BE2C (cell line): Measurements from ENCODE around the gene TMEFF2.

Source experiments
- DNase-seq: peaks from one replicate; pipeline ENCODE4 v3.0.0-alpha.2; 2020
- H3K27me3 ChIP-seq: fragments of 250-450 bp; sonication (Bioruptor Pico); 2 replicates; pipeline ENCODE4 v1.5.1; 2020; ENCODE audit warnings: mild to moderate bottlenecking
- H3K36me3 ChIP-seq: fragments of 250-450 bp; sonication (Bioruptor Pico); 2 replicates; pipeline ENCODE4 v1.5.1; 2020; ENCODE audit warnings: mild to moderate bottlenecking
- H3K4me1 ChIP-seq: fragments of 250-450 bp; sonication (Bioruptor Pico); 2 replicates; pipeline ENCODE4 v1.5.1; 2020
- H3K4me3 ChIP-seq: 2 replicates; pipeline ENCODE4 v1.5.1; 2011; ENCODE audit warnings: low read depth, low read length
- H3K9me3 ChIP-seq: fragments of 250-450 bp; sonication (Bioruptor Pico); 2 replicates; pipeline ENCODE4 v1.5.1; 2020
- CTCF ChIP-seq: IDR thresholded peaks from 2 replicates; pipeline ENCODE4 v1.5.1; 2012; ENCODE audit warnings: mild to moderate bottlenecking, low read depth, low read length

TMEFF2 gene

GRCh38 chr2:192218970-192219369, 24.2 kb upstream of the TMEFF2 start:
- Histone ChIP-seq H3K36me3 (no peaks in the 10 kb centered on the region), H3K4me3 (no peak overlapping the region), H3K4me1 (no peaks in the 10 kb centered on the region), H3K9me3 (no peaks in the 10 kb centered on the region), H3K27me3 (no peaks in the 10 kb centered on the region)
- DNase-seq, result no peak
- TF ChIP-seq CTCF, result no peak

GRCh38 chr2:192218377-192218776, 23.6 kb upstream of the TMEFF2 start:
- no peaks in the 10 kb centered on the region for H3K9me3 ChIP-seq
- no peaks in the 10 kb centered on the region for H3K27me3 ChIP-seq
- H3K36me3 ChIP-seq, result no peaks in the 10 kb centered on the region
- no peak overlapping the region for H3K4me3 ChIP-seq
- no peak for DNase-seq
- no peak for TF ChIP-seq CTCF
- H3K4me1 ChIP-seq, result no peaks in the 10 kb centered on the region

GRCh38 chr2:192216336-192216735, 21.6 kb upstream of the TMEFF2 start:
- H3K9me3 ChIP-seq, result no peaks in the 10 kb centered on the region
- no peaks in the 10 kb centered on the region for H3K27me3 ChIP-seq
- no peaks in the 10 kb centered on the region for H3K36me3 ChIP-seq
- TF ChIP-seq CTCF, result no peak
- no peaks in the 10 kb centered on the region for H3K4me1 ChIP-seq
- H3K4me3 ChIP-seq, result no peak overlapping the region
- no peak for DNase-seq

GRCh38 chr2:192215096-192215877, 20.6 kb upstream of the TMEFF2 start:
- Histone ChIP-seq H3K9me3 (no peaks in the 10 kb centered on the region), H3K4me3 (no peak overlapping the region), H3K36me3 (no peaks in the 10 kb centered on the region), H3K4me1 (no peaks in the 10 kb centered on the region), H3K27me3 (no peaks in the 10 kb centered on the region)
- no peak for DNase-seq
- TF ChIP-seq CTCF, result no peak

- DNase-seq, result no peak
- H3K27me3 ChIP-seq, result no peaks in the 10 kb centered on the region
- peaks cover 3% of the 10 kb centered on the region; the same call in 1 of the 2 replicates for H3K4me1 ChIP-seq
- H3K4me3 ChIP-seq, result no peak overlapping the region
- H3K9me3 ChIP-seq, result no peaks in the 10 kb centered on the region
- H3K36me3 ChIP-seq, result no peaks in the 10 kb centered on the region
- no peak for TF ChIP-seq CTCF
These were observed 14.1 kb upstream of the TMEFF2 start for GRCh38 chr2:192208848-192209247.

- no peak for TF ChIP-seq CTCF
- no peaks in the 10 kb centered on the region for H3K36me3 ChIP-seq
These were observed 11.7 kb upstream of the TMEFF2 start for GRCh38 chr2:192206399-192206798.

More at GRCh38 chr2:192206399-192206798, 11.7 kb upstream of the TMEFF2 start:
- DNase-seq, result no peak
- Histone ChIP-seq H3K27me3 (no peaks in the 10 kb centered on the region), H3K4me1 (peaks cover 3% of the 10 kb centered on the region; the same call in 1 of the 2 replicates), H3K4me3 (no peak overlapping the region), H3K9me3 (no peaks in the 10 kb centered on the region)
